Adipocyte (in vitro differentiated cells): ENCODE data around the gene B4GALNT1.
A peak's percentile ranks its signal among the peaks of the same experiment; 100 is the strongest.
"Not testable (repeated sequence)": the region's sequence is repeated elsewhere in the genome, so short reads cannot be mapped to it uniquely, and the experiment has no call there.

Experiments
- DNase-seq: peaks from one replicate; pipeline ENCODE4 v3.0.0-alpha.2; 2015; ENCODE audit warnings: low read depth
- H3K27me3 ChIP-seq: replicated peaks from 2 replicates; pipeline ENCODE4 v1.7.0; 2013; ENCODE audit warnings: mild to moderate bottlenecking, low read length, moderate library complexity; ENCODE audit not compliant: control insufficient read depth, insufficient read depth
- H3K36me3 ChIP-seq: 2 replicates; pipeline ENCODE4 v1.7.0; 2013; ENCODE audit warnings: low read length, mild to moderate bottlenecking, moderate library complexity; ENCODE audit not compliant: control insufficient read depth, insufficient read depth, severe bottlenecking
- H3K4me1 ChIP-seq: 2 replicates; pipeline ENCODE4 v1.7.0; 2013; ENCODE audit warnings: mild to moderate bottlenecking, low read length, moderate library complexity; ENCODE audit not compliant: control insufficient read depth, insufficient read depth
- H3K4me3 ChIP-seq: 2 replicates; pipeline ENCODE4 v1.7.0; 2013; ENCODE audit warnings: mild to moderate bottlenecking, low read length, moderate library complexity
- H3K9ac ChIP-seq: 2 replicates; pipeline ENCODE4 v1.7.0; 2013; ENCODE audit warnings: mild to moderate bottlenecking, low read length, moderate library complexity
- H3K9me3 ChIP-seq: 2 replicates; pipeline ENCODE4 v1.7.0; 2013; ENCODE audit warnings: mild to moderate bottlenecking, low read length, moderate library complexity; ENCODE audit not compliant: control insufficient read depth

B4GALNT1 gene

GRCh38 chr12:57657744-57658143 lies 24.7 kb upstream of the B4GALNT1 start:
- H3K27me3 ChIP-seq: no peaks in the 10 kb centered on the region
- peaks cover 10% of the 10 kb centered on the region for H3K9me3 ChIP-seq
- no peak overlapping the region for H3K9ac ChIP-seq
- no peaks in the 10 kb centered on the region for H3K4me1 ChIP-seq
- no peak overlapping the region for H3K4me3 ChIP-seq
- DNase-seq: peak; percentile 60
- H3K36me3 ChIP-seq: no peaks in the 10 kb centered on the region

DNA sequence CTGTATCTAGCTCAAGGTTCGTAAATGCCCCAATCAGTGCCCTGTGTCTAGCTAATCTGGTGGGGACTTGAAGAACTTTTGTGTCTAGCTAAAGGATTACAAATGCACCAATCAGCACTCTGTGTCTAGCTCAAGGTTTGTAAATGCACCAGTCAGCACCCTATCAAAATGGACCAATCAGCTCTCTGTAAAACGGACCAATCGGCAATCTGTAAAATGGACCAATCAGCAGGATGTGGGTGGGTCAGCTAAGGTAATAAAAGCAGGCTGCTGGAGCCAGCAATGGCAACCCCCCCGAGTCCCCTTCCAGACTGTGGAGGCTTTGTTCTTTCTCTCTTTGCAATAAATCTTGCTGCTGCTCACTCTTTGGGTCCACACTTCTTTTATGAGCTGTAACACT lies 23.4 kb upstream of the B4GALNT1 start:
- not testable (repeated sequence) for H3K36me3 ChIP-seq, H3K27me3 ChIP-seq, DNase-seq, H3K4me3 ChIP-seq, H3K9ac ChIP-seq, H3K9me3 ChIP-seq, H3K4me1 ChIP-seq

- no peak overlapping the region for H3K4me3 ChIP-seq
- DNase-seq: no peak
- H3K9me3 ChIP-seq: peaks cover 4% of the 10 kb centered on the region
- H3K27me3 ChIP-seq: no peaks in the 10 kb centered on the region
- H3K36me3 ChIP-seq: no peaks in the 10 kb centered on the region
- no peak overlapping the region for H3K9ac ChIP-seq
- no peaks in the 10 kb centered on the region for H3K4me1 ChIP-seq
These were observed 22.7 kb upstream of the B4GALNT1 start for GRCh38 chr12:57655541-57656240.

- Histone ChIP-seq H3K36me3 (no peaks in the 10 kb centered on the region), H3K9ac (no peak overlapping the region), H3K4me3 (no peak overlapping the region), H3K4me1 (no peaks in the 10 kb centered on the region), H3K27me3 (no peaks in the 10 kb centered on the region), H3K9me3 (peaks cover 4% of the 10 kb centered on the region)
- no peak for DNase-seq
These were observed 21.0 kb upstream of the B4GALNT1 start for GRCh38 chr12:57654042-57654441.

DNA sequence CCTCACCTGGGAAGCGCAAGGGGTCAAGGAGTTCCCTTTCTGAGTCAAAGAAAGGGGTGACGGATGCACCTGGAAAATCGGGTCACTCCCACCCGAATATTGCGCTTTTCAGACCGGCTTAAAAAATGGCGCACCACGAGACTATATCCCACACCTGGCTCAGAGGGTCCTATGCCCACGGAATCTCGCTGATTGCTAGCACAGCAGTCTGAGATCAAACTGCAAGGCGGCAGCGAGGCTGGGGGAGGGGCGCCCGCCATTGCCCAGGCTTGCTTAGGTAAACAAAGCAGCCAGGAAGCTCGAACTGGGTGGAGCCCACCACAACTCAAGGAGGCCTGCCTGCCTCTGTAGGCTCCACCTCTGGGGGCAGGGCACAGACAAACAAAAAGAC lies 13.7 kb upstream of the B4GALNT1 start:
- H3K9me3 ChIP-seq: peaks cover 13% of the 10 kb centered on the region
- H3K4me1 ChIP-seq: not testable (repeated sequence)

DNA sequence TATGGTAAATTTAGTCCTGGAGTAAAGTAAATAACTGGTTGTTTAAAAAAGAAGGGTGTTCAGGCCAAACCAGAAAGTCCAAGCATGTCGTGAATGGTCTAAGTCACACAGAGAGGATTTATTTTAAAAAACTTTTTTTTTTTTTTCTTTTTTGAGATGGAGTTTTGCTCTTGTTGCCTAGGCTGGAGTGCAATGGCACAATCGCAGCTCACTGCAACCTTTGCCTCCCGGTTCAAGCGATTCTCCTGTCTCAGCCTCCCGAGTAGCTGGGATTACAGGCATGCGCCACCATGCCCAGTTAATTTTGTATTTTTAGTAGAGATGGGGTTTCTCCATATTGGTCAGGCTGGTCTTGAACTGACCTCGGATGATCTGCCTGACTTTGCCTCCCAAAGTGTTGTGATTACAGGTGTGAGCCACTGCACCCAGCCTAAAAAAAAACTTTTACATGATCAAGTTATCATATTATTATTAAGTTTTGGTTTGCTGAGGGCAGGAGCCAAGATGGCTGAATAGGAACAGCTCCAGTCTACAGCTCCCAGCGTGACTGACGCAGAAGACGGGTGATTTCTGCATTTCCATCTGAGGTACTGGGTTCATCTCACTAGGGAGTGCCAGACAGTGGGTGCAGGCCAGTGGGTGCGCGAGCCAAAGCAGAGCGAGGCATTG lies 13.1 kb upstream of the B4GALNT1 start:
- H3K9ac ChIP-seq, DNase-seq, H3K36me3 ChIP-seq, H3K4me1 ChIP-seq, H3K4me3 ChIP-seq: not testable (repeated sequence)
- Histone ChIP-seq H3K9me3 (peaks cover 13% of the 10 kb centered on the region), H3K27me3 (peaks cover 16% of the 10 kb centered on the region)

More for the DNA sequence above, 13.7 kb upstream of the B4GALNT1 start:
- H3K9ac ChIP-seq, H3K36me3 ChIP-seq, DNase-seq, H3K4me3 ChIP-seq: not testable (repeated sequence)
- H3K27me3 ChIP-seq: peaks cover 10% of the 10 kb centered on the region

DNA sequence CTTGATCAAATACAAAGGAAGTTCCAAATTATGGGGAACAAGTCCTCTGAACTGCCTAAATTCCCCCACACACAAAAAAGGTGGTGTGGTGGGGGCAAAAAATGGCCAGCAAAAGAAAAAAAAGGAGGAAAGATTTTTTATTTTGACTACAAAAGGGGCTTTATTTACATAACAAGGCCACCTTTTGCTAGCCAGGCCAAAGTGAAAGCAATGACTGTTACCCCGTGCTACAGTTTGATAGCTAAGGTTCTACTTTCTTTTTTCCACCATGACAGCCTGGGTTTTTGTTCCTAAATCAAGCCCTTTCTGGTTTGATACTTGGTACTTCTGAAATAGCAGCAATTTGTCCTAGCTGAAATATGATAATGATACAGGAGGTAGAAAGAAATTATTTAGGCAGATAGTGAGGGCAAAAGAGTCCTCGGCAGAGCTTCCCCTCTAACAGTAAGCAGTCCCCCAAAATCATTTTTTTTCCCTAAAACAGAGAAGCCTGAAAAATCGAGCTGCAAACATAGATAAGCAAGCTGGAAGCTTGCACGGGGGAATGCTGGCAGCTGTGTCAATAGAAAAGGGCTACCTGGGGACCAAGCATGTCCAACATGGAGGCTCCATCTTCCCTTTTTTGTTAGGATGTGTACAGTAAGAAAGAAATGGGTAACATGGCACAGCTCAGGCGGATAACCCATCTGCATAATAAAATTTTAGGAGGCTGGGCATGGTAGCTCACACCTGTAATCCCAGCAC lies 8.9 kb upstream of the B4GALNT1 start:
- Histone ChIP-seq H3K9ac (no peak overlapping the region), H3K4me1 (peaks cover 5% of the 10 kb centered on the region), H3K36me3 (no peaks in the 10 kb centered on the region), H3K27me3 (peaks cover 45% of the 10 kb centered on the region), H3K4me3 (no peak overlapping the region), H3K9me3 (peaks cover 13% of the 10 kb centered on the region)
- DNase-seq: no peak

DNA sequence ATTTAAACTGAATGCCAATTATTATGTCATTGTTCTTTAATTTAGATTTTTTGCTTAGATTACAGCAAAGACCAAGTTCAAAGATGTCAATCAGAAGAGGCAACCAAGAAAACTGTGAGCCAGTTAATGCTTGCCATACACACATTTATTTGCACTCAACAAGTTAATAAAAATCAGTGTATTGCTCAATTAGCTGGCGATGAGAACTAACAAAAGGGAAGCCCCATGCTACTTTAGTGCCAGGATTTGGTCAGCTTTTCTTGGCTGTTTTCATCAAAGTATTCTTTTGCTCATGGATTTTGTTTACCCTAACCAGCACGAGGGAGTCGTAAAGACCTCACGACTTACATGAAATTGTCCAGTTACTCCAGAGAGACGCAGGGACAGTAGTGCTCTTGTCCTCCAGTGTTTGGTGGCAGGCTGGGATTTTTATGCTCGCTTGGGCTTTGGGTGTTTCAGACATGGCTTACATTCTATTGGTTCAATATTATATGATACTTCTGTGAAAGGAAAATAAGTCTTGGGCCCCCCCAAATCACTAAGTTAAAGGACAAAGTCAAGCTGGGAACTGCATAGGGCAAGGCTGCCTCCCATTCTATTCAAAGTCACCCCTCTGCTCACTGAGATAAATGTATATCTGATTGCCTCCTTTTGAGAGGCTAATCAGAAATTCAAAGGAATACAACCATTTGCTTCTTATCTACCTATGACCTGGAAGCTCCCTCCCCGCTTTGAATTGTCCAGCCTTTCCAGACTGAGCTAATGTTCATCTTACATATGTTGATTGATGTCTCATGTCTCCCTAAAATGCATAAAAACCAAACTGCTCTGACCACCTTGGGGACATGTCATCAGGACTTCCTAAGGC lies 7.4 kb upstream of the B4GALNT1 start:
- H3K27me3 ChIP-seq: peaks cover 45% of the 10 kb centered on the region
- H3K4me1 ChIP-seq: peaks cover 5% of the 10 kb centered on the region
- no peaks in the 10 kb centered on the region for H3K36me3 ChIP-seq
- no peak overlapping the region for H3K4me3 ChIP-seq
- no peak overlapping the region for H3K9ac ChIP-seq
- H3K9me3 ChIP-seq: peaks cover 7% of the 10 kb centered on the region
- DNase-seq: no peak

GRCh38 chr12:57638096-57638495 lies 5.1 kb upstream of the B4GALNT1 start:
- Histone ChIP-seq H3K4me3 (no peak overlapping the region), H3K27me3 (peaks cover 45% of the 10 kb centered on the region), H3K4me1 (peaks cover 5% of the 10 kb centered on the region), H3K9ac (no peak overlapping the region), H3K36me3 (no peaks in the 10 kb centered on the region), H3K9me3 (no peaks in the 10 kb centered on the region)
- no peak for DNase-seq

- Histone ChIP-seq H3K9me3 (no peaks in the 10 kb centered on the region), H3K27me3 (peaks cover 41% of the 10 kb centered on the region), H3K4me1 (peaks cover 5% of the 10 kb centered on the region), H3K36me3 (no peaks in the 10 kb centered on the region), H3K4me3 (no peak overlapping the region), H3K9ac (no peak overlapping the region)
- DNase-seq: no peak
These were observed 4.4 kb upstream of the B4GALNT1 start for GRCh38 chr12:57637364-57637763.

DNA sequence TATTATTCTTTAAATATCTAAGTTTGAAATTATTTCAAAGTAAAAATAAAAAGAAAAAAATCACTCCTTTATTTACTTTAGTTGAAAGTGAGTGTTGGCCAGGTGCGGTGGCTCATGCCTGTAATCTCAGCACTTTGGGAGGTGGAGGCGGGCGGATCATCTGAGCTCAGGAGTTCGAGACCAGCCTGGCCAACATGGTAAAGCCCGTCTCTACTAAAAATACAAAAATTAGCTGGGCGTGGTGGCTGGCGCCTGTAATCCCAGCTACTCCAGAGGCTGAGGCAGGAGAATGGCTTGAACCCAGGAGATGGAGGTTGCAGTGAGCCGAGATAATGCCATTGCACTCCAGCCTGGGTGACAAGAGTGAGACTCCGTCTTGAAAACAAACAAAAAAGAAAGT lies 3.7 kb upstream of the B4GALNT1 start:
- H3K9ac ChIP-seq, H3K9me3 ChIP-seq, H3K4me1 ChIP-seq, H3K36me3 ChIP-seq, H3K4me3 ChIP-seq, DNase-seq: not testable (repeated sequence)
- H3K27me3 ChIP-seq: peaks cover 41% of the 10 kb centered on the region
